HepG2 (cell line): ENCODE results near the gene PRDX2. TPM values are rescaled to one million over a fixed set of nuclear protein-coding genes. Genes with fewer than 3 reads are reported as not detected.

ENCODE experiments used
- ATF7-NPFF ChIP-seq: sonication (generic); formaldehyde crosslinking; IDR thresholded peaks from 2 replicates; pipeline ENCODE4 v1.8.1; 2023; ENCODE audit warnings: mild to moderate bottlenecking, low read depth, missing genetic modification reagents, moderate library complexity
- CREM ChIP-seq, 2 experiments: sonication (generic) in 1 of 2; formaldehyde crosslinking in 1 of 2; IDR thresholded peaks; 2 replicates each; pipeline versions ENCODE4 v1.4.0 to v1.6.1; 2016 to 2020; ENCODE audit warnings: antibody characterized with exemption in 1 of 2, mild to moderate bottlenecking in 1 of 2, missing genetic modification reagents in 1 of 2
- FIP1L1 ChIP-seq: fragments of 200-400 bp; formaldehyde crosslinking; IDR thresholded peaks from 2 replicates; pipeline ENCODE4 v1.6.1; 2018; ENCODE audit warnings: low read depth, mild to moderate bottlenecking, low read length, moderate library complexity, borderline replicate concordance; ENCODE audit not compliant: insufficient read depth
- GRHL1 ChIP-seq: sonication (generic); formaldehyde crosslinking; conservative IDR thresholded peaks from 2 replicates; pipeline ENCODE4 v1.8.0; 2022; ENCODE audit warnings: missing genetic modification reagents
- MED13 ChIP-seq: sonication (generic); formaldehyde crosslinking; IDR thresholded peaks from 2 replicates; pipeline ENCODE4 v1.5.0; 2020; ENCODE audit warnings: missing genetic modification reagents
- MNT ChIP-seq: fragments of 450-650 bp; IDR thresholded peaks from 2 replicates; pipeline ENCODE4 v1.6.1; 2016
- MXD1 ChIP-seq: sonication (generic); formaldehyde crosslinking; IDR thresholded peaks from 2 replicates; pipeline ENCODE4 v1.4.0; 2020; ENCODE audit warnings: mild to moderate bottlenecking, missing genetic modification reagents
- MXD4 ChIP-seq: IDR thresholded peaks from 2 replicates; pipeline ENCODE4 v1.6.1; 2016; ENCODE audit warnings: mild to moderate bottlenecking, missing biosample characterization, missing genetic modification reagents
- NFIB ChIP-seq: sonication (generic); formaldehyde crosslinking; IDR thresholded peaks from 2 replicates; pipeline ENCODE4 v1.9.0; 2021; ENCODE audit warnings: missing genetic modification reagents, mild to moderate bottlenecking, borderline replicate concordance
- RERE ChIP-seq: IDR thresholded peaks from 2 replicates; pipeline ENCODE4 v1.6.1; 2016; ENCODE audit warnings: low read depth, missing genetic modification reagents, missing compliant biosample characterization
- TBL1XR1 ChIP-seq: fragments of 150-350 bp; IDR thresholded peaks from 2 replicates; pipeline ENCODE4 v1.6.1; 2014; ENCODE audit warnings: borderline replicate concordance, low read length; ENCODE audit not compliant: partially characterized antibody
- TCF12 ChIP-seq, 2 experiments: fragments of 450-650 bp in 1 of 2; sonication (generic) in 1 of 2; formaldehyde crosslinking in 1 of 2; IDR thresholded peaks; 2 replicates each; pipeline versions ENCODE4 v1.6.1 to v1.8.0; 2017 to 2022; ENCODE audit warnings: antibody characterized with exemption in 1 of 2, mild to moderate bottlenecking in 1 of 2, missing genetic modification reagents in 1 of 2, moderate library complexity in 1 of 2
- U2AF2 ChIP-seq: fragments of 200-400 bp; formaldehyde crosslinking; IDR thresholded peaks from 2 replicates; pipeline ENCODE4 v1.6.1; 2017; ENCODE audit warnings: low read depth, mild to moderate bottlenecking, low read length
- ZNF563 ChIP-seq: sonication (generic); formaldehyde crosslinking; IDR thresholded peaks from 2 replicates; pipeline ENCODE4 v1.8.0; 2022; ENCODE audit warnings: mild to moderate bottlenecking, moderate library complexity, missing genetic modification reagents
- ZNF747 ChIP-seq: sonication (generic); formaldehyde crosslinking; IDR thresholded peaks from 2 replicates; pipeline ENCODE4 v1.8.1; 2023; ENCODE audit warnings: missing genetic modification reagents, mild to moderate bottlenecking, borderline replicate concordance
- polyA plus RNA-seq, 8 experiments: library from polyadenylated mRNA; depleted of rRNA in 3 of 8; stranded (reverse) in 7 of 8; unstranded in 1 of 8; fragments of >200 nt; fragmentation: Illumina TruSeq in 4 of 8; extraction: Trizol in 4 of 8; gene quantifications; 2 replicates each; pipeline versions ENCODE4 v1.2.1 to v1.2.3, GENCODE V29; 2011 to 2016; ENCODE audit warnings: low read depth in 4 of 8, missing spikeins in 1 of 8, mixed read lengths in 1 of 8; ENCODE audit not compliant: insufficient read depth in 1 of 8
- total RNA-seq, 5 experiments: library from RNA; depleted of rRNA; stranded (reverse); fragments of >200 nt; fragmentation: Illumina TruSeq; extraction: Trizol; gene quantifications; 2 replicates each; pipeline ENCODE4 v1.2.3, GENCODE V29; 2016; ENCODE audit warnings: low read depth in 1 of 5
- TF ChIP-seq, protein P1 (sequence below): IDR thresholded peaks from 2 replicates; pipeline ENCODE4 v1.6.1; 2016; ENCODE audit warnings: missing compliant biosample characterization, missing genetic modification reagents, borderline replicate concordance

The PRDX2 gene
- total and polyA plus RNA-seq, 2 of the 13 experiments (the other 11 are each of a cell fraction or from before 2014, with no cell fraction given): 218 to 381 TPM

DNA sequence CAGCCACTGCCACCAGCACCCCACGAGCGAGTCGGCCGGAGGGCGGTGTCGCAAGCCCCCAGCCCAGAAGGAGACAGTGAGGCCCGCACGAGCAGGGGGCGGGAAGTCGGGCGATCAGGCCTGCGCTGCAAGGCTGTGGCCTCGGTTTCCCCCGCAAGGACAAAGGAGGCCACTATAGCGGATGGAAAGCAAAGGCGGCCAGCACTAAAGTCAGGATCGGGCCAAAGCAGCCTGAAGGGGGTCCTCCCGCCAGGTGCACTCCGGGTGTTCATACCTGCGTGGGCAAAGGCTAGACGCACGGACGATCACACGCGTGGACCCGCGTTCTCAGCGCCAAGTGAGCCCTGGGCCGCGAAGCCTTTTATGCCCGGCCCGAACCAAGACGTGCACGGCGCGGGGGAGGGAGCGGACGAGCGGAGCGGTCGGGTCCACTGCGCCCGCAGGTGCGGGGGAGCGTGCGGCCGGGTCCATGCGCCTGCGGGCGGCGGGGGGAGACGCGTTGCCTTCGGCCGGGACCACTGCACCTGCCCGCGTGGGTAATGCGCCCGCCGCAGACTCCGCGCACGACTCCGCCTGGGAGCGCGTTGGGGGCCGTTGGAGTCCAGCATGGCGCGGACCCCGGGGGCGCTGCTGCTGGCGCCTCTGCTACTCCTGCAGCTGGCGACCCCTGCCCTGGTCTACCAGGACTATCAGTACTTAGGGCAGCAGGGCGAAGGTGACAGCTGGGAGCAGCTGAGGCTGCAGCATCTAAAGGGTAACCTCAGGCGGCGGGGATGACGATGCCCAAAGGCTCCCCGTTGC is at the start of gene PRDX2, which contains the start of gene THSD8 (continued):
- TF ChIP-seq ATF7-NPFF (CRISPR knock-in tag): peak; percentile 87; the same call in 1 of the 2 replicates
- peak; percentile 92 for TF ChIP-seq ZNF563 (CRISPR knock-in tag)
- TF ChIP-seq MED13 (CRISPR knock-in tag): peak; percentile 53; the same call in 1 of the 2 replicates
- no peak for TF ChIP-seq FIP1L1
- TF ChIP-seq NFIB (CRISPR knock-in tag): no peak
- TF ChIP-seq MNT: no peak
- peak; percentile 85; the same call in 1 of the 2 replicates for TF ChIP-seq ZNF747
- no peak for TF ChIP-seq CREM (IDR thresholded peaks at IDR 0.05)
- TF ChIP-seq CREM (CRISPR knock-in tag; IDR thresholded peaks at IDR 0.05): no peak
- TF ChIP-seq GRHL1: no peak
- TF ChIP-seq RERE (CRISPR knock-in tag): peak; percentile 54
- TF ChIP-seq MXD4 (CRISPR knock-in tag): peak; percentile 77; the same call in 1 of the 2 replicates
- TF ChIP-seq, protein P1, sequence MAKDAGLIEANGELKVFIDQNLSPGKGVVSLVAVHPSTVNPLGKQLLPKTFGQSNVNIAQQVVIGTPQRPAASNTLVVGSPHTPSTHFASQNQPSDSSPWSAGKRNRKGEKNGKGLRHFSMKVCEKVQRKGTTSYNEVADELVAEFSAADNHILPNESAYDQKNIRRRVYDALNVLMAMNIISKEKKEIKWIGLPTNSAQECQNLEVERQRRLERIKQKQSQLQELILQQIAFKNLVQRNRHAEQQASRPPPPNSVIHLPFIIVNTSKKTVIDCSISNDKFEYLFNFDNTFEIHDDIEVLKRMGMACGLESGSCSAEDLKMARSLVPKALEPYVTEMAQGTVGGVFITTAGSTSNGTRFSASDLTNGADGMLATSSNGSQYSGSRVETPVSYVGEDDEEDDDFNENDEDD: peak; percentile 70; the same call in 1 of the 2 replicates
- no peak for TF ChIP-seq U2AF2
- no peak for TF ChIP-seq TCF12 (IDR thresholded peaks at IDR 0.05)
- TF ChIP-seq TCF12 (CRISPR knock-in tag; IDR thresholded peaks at IDR 0.05): 0 out of 2 replicates have a peak, but pooled peaks have one; percentile 30
- TF ChIP-seq MXD1: 0 out of 2 replicates have a peak, but pooled peaks have one; percentile 8
- TF ChIP-seq TBL1XR1: no peak
